A549 (cell line): Measurements from ENCODE around the gene DLGAP1.
A peak's percentile ranks its signal among the peaks of the same experiment; 100 is the strongest.

ENCODE experiments used
- CHD2 ChIP-seq: fragments of 150-350 bp; IDR thresholded peaks from 2 replicates; pipeline ENCODE4 v1.6.1; 2014; ENCODE audit warnings: low read length; ENCODE audit not compliant: partially characterized antibody
- HOXA7 ChIP-seq: fragments of 250-450 bp; sonication (Bioruptor Pico); IDR thresholded peaks from 2 replicates; pipeline ENCODE4 v1.5.0; 2020; ENCODE audit warnings: mild to moderate bottlenecking, moderate library complexity
- HOXB5 ChIP-seq: fragments of 250-450 bp; sonication (Bioruptor Pico); IDR thresholded peaks from 2 replicates; pipeline ENCODE4 v1.5.0; 2020; ENCODE audit warnings: mild to moderate bottlenecking, moderate library complexity
- PHF8 ChIP-seq: fragments of 200-600 bp; sonication (generic); IDR thresholded peaks from 2 replicates; pipeline ENCODE4 v1.6.1; 2016; ENCODE audit warnings: low read depth, mild to moderate bottlenecking, antibody characterized with exemption, moderate library complexity, borderline replicate concordance
- POLR2A ChIP-seq: IDR thresholded peaks from 2 replicates; pipeline ENCODE4 v1.6.1; 2012; ENCODE audit warnings: mild to moderate bottlenecking, low read length
- RNF2 ChIP-seq: fragments of 200-600 bp; sonication (generic); IDR thresholded peaks from 2 replicates; pipeline ENCODE4 v1.6.1; 2016; ENCODE audit warnings: low read depth, mild to moderate bottlenecking, antibody characterized with exemption, moderate library complexity, borderline replicate concordance
- ZFP36 ChIP-seq: fragments of 450-650 bp; IDR thresholded peaks from 2 replicates; pipeline ENCODE4 v1.6.1; 2014; ENCODE audit warnings: borderline replicate concordance; ENCODE audit not compliant: partially characterized antibody
- ZSCAN20 ChIP-seq: fragments of 250-450 bp; sonication (Bioruptor Pico); IDR thresholded peaks from 2 replicates; pipeline ENCODE4 v1.8.0; 2022; ENCODE audit warnings: mild to moderate bottlenecking, moderate library complexity

GRCh38 chr18:3603421-3604234 is 851.5 kb downstream of the DLGAP1 start:
- TF ChIP-seq HOXB5 (peak; percentile 58; the same call in 1 of the 2 replicates), HOXA7 (CRISPR knock-in tag) (peak; percentile 84), RNF2 (no peak), ZFP36 (no peak), CHD2 (no peak), PHF8 (no peak), ZSCAN20 (CRISPR knock-in tag) (no peak), POLR2A (peak; percentile 15; the same call in 1 of the 2 replicates)
